Hepatic stellate cell (primary cell): ENCODE measurements around the gene DACH2.

ENCODE experiments used
- DNase-seq: peaks from one replicate; pipeline ENCODE4 v3.0.0; 2011; ENCODE audit warnings: low spot score

Gene DACH2

GRCh38 chrX:86806786-86807185 lies 658.5 kb downstream of the DACH2 start:
- DNase-seq = no peak

- DNase-seq = no peak
Observed at GRCh38 chrX:86809651-86810050, 661.4 kb downstream of the DACH2 start.

- DNase-seq = no peak
Observed at GRCh38 chrX:86829786-86830185, 681.5 kb downstream of the DACH2 start.

- no peak for DNase-seq
Observed at GRCh38 chrX:86830685-86831084, 682.4 kb downstream of the DACH2 start.

- DNase-seq = no peak
Observed at GRCh38 chrX:86845101-86845500, 696.9 kb downstream of the DACH2 start.
